Neural cell (in vitro differentiated cells): ENCODE measurements around the gene ZNF513. TPM values are rescaled to one million over a fixed set of nuclear protein-coding genes. Genes with fewer than 3 reads are reported as not detected.

Experiments
- H2AFZ ChIP-seq: fragments of 200-600, 300-800 bp; sonication (generic), shearing (Covaris generic); 2 replicates; pipeline ENCODE4 v1.6.0; 2014; ENCODE audit warnings: low read depth, mild to moderate bottlenecking, antibody characterized with exemption, low read length, moderate library complexity
- H3F3A ChIP-seq: fragments of 200-600 bp; shearing (Covaris generic); 2 replicates; pipeline ENCODE4 v1.6.1; 2016; ENCODE audit warnings: mild to moderate bottlenecking, moderate library complexity, mixed read lengths, antibody characterized with exemption, low read length; ENCODE audit not compliant: insufficient read depth, poor library complexity, severe bottlenecking
- H3K27ac ChIP-seq: fragments of 200-600, 300-800 bp; sonication (generic), shearing (Covaris generic); 2 replicates; pipeline ENCODE4 v1.5.1; 2014; ENCODE audit warnings: mild to moderate bottlenecking, low read length, moderate library complexity
- H3K27me3 ChIP-seq: fragments of 300-800, 200-600 bp; sonication (generic), shearing (Covaris generic); 2 replicates; pipeline ENCODE4 v1.6.0; 2014; ENCODE audit warnings: mild to moderate bottlenecking, low read depth, low read length, moderate library complexity; ENCODE audit not compliant: insufficient read depth
- H3K36me3 ChIP-seq: fragments of 300-800, 200-600 bp; sonication (generic), shearing (Covaris generic); 2 replicates; pipeline ENCODE4 v1.5.1; 2014; ENCODE audit warnings: mild to moderate bottlenecking, antibody characterized with exemption, low read length, moderate library complexity; ENCODE audit not compliant: insufficient read depth
- H3K4me2 ChIP-seq: fragments of 300-800, 200-600 bp; sonication (generic), shearing (Covaris generic); 2 replicates; pipeline ENCODE4 v1.6.0; 2014; ENCODE audit warnings: mild to moderate bottlenecking, low read length
- H3K4me3 ChIP-seq: fragments of 300-800, 200-600 bp; sonication (generic), shearing (Covaris generic); 2 replicates; pipeline ENCODE4 v1.5.1; 2014; ENCODE audit warnings: mild to moderate bottlenecking, low read length, moderate library complexity
- H3K79me2 ChIP-seq: fragments of 200-600 bp; shearing (Covaris generic); replicated peaks from 2 replicates; pipeline ENCODE4 v1.6.0; 2014; ENCODE audit warnings: mild to moderate bottlenecking, low read length, moderate library complexity; ENCODE audit not compliant: insufficient read depth
- H3K9ac ChIP-seq: fragments of 300-800, 200-600 bp; sonication (generic), shearing (Covaris generic); 2 replicates; pipeline ENCODE4 v1.6.1; 2016; ENCODE audit warnings: mild to moderate bottlenecking, low read length, mixed read lengths
- H3K9me2 ChIP-seq: fragments of 200-600 bp; shearing (Covaris generic); 2 replicates; pipeline ENCODE4 v1.6.1; 2016; ENCODE audit warnings: mild to moderate bottlenecking, low read length, mixed read lengths; ENCODE audit not compliant: insufficient read depth
- H3K9me3 ChIP-seq: fragments of 200-600, 300-800 bp; sonication (generic), shearing (Covaris generic); 2 replicates; pipeline ENCODE4 v1.6.1; 2016; ENCODE audit warnings: mild to moderate bottlenecking, mixed run types, low read length, moderate library complexity, mixed read lengths
- H4K20me1 ChIP-seq: fragments of 200-600 bp; shearing (Covaris generic); 2 replicates; pipeline ENCODE4 v1.6.1; 2016; ENCODE audit warnings: mild to moderate bottlenecking, mixed run types; ENCODE audit not compliant: insufficient read depth
- EP300 ChIP-seq: fragments of 450-650 bp; conservative IDR thresholded peaks from 2 replicates; pipeline ENCODE4 v1.6.1; 2014; ENCODE audit warnings: antibody characterized with exemption, mild to moderate bottlenecking, moderate library complexity; ENCODE audit not compliant: poor library complexity, severe bottlenecking
- EZH2 ChIP-seq: fragments of 200-600, 300-800 bp; shearing (Covaris generic), sonication (generic); IDR thresholded peaks from 2 replicates; pipeline ENCODE4 v1.6.1; 2014; ENCODE audit warnings: antibody characterized with exemption, low read length, borderline replicate concordance, mild to moderate bottlenecking; ENCODE audit not compliant: insufficient read depth, poor library complexity, severe bottlenecking
- MXI1 ChIP-seq: fragments of 450-650 bp; conservative IDR thresholded peaks from 2 replicates; pipeline ENCODE4 v1.6.1; 2014; ENCODE audit warnings: antibody characterized with exemption, mild to moderate bottlenecking; ENCODE audit not compliant: poor library complexity, severe bottlenecking
- POLR2AphosphoS5 ChIP-seq: IDR thresholded peaks from 2 replicates; pipeline ENCODE4 v1.6.1; 2012
- RAD21 ChIP-seq: fragments of 450-650 bp; conservative IDR thresholded peaks from 2 replicates; pipeline ENCODE4 v1.6.1; 2014; ENCODE audit warnings: antibody characterized with exemption, mild to moderate bottlenecking, moderate library complexity
- SMC3 ChIP-seq: fragments of 450-650 bp; conservative IDR thresholded peaks from 2 replicates; pipeline ENCODE4 v1.6.1; 2014; ENCODE audit warnings: antibody characterized with exemption, mild to moderate bottlenecking, moderate library complexity; ENCODE audit not compliant: poor library complexity
- TAF1 ChIP-seq: IDR thresholded peaks from 2 replicates; pipeline ENCODE4 v1.6.1; 2012; ENCODE audit warnings: low read depth
- polyA plus RNA-seq: library from polyadenylated mRNA; depleted of rRNA; stranded (reverse); fragments of >200 nt; gene quantifications from 2 replicates; pipeline ENCODE4 v1.2.3, GENCODE V29; 2014
- TF ChIP-seq, protein P1 (sequence below): fragments of 450-650 bp; IDR thresholded peaks from 2 replicates; pipeline ENCODE4 v1.5.1; 2014; ENCODE audit warnings: antibody characterized with exemption, mild to moderate bottlenecking, moderate library complexity; ENCODE audit not compliant: poor library complexity, severe bottlenecking
- TF ChIP-seq, protein P2 (sequence below): IDR thresholded peaks from 2 replicates; pipeline ENCODE4 v1.6.1; 2012; ENCODE audit warnings: borderline replicate concordance

Gene ZNF513
- polyA plus RNA-seq, 1 donor from 2014 or later, result 40.5 TPM

DNA sequence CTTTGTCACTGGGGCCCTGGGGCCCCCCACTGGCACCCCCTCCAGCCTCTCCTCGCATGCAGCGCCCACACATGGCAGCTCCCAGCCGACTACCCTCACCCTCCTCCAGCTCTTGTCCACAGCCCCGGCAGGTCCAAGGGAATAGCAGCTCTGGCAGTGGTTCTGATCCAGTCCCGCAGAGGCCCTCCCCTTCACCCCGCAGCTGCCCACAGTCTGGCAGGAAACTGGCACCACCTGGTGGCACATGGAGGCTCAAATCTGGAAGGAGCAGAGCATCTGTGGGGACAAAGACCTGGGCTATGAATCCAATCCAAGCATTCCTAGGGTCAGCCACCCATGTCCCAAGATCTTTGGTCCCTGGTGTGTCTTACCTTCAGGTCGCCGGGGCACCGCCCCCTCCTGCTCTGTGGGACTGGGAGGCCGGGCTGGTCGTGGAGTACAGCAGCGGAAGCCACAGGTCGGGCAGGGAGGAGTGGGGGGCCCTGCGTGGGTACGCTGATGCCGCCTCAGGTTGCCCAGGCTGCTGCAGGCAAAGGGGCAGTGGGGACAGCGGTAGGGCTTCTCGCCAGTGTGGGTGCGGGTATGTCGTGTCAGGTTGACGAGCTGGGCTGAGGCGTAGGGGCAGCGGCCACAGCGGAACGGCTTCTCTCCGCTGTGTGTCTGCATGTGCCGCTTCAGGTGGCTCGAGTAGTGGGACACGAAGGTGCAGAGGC, 2.3 kb downstream of the ZNF513 start:
- H3K4me3 ChIP-seq, result peak overlapping the region; percentile 72
- no peaks in the 10 kb centered on the region for H3K9me2 ChIP-seq
- no peaks in the 10 kb centered on the region for H3K9me3 ChIP-seq
- H2AFZ ChIP-seq, result no peak overlapping the region
- no peaks in the 10 kb centered on the region for H3K36me3 ChIP-seq
- peaks cover 12% of the 10 kb centered on the region for H3K79me2 ChIP-seq
- TF ChIP-seq EZH2 (no peak), POLR2AphosphoS5 (no peak), RAD21 (no peak), EP300 (no peak), MXI1 (no peak), TAF1 (no peak), SMC3 (no peak)
- TF ChIP-seq, protein P1, sequence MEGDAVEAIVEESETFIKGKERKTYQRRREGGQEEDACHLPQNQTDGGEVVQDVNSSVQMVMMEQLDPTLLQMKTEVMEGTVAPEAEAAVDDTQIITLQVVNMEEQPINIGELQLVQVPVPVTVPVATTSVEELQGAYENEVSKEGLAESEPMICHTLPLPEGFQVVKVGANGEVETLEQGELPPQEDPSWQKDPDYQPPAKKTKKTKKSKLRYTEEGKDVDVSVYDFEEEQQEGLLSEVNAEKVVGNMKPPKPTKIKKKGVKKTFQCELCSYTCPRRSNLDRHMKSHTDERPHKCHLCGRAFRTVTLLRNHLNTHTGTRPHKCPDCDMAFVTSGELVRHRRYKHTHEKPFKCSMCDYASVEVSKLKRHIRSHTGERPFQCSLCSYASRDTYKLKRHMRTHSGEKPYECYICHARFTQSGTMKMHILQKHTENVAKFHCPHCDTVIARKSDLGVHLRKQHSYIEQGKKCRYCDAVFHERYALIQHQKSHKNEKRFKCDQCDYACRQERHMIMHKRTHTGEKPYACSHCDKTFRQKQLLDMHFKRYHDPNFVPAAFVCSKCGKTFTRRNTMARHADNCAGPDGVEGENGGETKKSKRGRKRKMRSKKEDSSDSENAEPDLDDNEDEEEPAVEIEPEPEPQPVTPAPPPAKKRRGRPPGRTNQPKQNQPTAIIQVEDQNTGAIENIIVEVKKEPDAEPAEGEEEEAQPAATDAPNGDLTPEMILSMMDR, result no peak
- TF ChIP-seq, protein P2, sequence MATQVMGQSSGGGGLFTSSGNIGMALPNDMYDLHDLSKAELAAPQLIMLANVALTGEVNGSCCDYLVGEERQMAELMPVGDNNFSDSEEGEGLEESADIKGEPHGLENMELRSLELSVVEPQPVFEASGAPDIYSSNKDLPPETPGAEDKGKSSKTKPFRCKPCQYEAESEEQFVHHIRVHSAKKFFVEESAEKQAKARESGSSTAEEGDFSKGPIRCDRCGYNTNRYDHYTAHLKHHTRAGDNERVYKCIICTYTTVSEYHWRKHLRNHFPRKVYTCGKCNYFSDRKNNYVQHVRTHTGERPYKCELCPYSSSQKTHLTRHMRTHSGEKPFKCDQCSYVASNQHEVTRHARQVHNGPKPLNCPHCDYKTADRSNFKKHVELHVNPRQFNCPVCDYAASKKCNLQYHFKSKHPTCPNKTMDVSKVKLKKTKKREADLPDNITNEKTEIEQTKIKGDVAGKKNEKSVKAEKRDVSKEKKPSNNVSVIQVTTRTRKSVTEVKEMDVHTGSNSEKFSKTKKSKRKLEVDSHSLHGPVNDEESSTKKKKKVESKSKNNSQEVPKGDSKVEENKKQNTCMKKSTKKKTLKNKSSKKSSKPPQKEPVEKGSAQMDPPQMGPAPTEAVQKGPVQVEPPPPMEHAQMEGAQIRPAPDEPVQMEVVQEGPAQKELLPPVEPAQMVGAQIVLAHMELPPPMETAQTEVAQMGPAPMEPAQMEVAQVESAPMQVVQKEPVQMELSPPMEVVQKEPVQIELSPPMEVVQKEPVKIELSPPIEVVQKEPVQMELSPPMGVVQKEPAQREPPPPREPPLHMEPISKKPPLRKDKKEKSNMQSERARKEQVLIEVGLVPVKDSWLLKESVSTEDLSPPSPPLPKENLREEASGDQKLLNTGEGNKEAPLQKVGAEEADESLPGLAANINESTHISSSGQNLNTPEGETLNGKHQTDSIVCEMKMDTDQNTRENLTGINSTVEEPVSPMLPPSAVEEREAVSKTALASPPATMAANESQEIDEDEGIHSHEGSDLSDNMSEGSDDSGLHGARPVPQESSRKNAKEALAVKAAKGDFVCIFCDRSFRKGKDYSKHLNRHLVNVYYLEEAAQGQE, result no peak
- H3K27ac ChIP-seq, result no peak overlapping the region
- H3K9ac ChIP-seq, result no peak overlapping the region
- H3F3A ChIP-seq, result no peaks in the 10 kb centered on the region
- no peaks in the 10 kb centered on the region for H3K27me3 ChIP-seq
- H3K4me2 ChIP-seq, result no peak overlapping the region
- no peaks in the 10 kb centered on the region for H4K20me1 ChIP-seq

DNA sequence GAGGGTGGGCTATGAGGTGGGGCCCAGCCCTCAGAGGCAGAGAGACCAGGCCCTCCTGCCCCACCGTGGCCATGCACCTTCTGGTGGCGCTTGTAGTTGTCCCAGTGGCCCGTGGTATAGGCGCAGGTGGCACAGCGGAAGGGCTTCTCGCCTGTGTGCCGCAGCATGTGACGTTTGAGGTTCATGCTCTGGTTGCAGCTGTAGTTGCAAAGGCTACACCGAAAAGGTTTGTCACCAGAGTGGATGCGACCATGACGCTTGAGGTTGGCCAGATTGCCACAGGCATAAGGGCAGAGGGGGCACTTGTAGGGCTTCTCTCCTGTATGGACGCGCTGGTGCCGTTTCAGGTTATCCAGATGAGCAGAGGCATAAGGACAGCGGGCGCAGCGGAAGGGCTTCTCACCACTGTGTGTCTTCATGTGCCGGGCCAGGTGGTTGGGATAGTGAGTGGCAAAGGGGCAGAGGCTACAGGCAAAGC, 2.9 kb downstream of the ZNF513 start:
- Histone ChIP-seq H3K4me2 (no peak overlapping the region), H3F3A (no peaks in the 10 kb centered on the region), H3K9me3 (no peaks in the 10 kb centered on the region), H3K27ac (no peak overlapping the region), H4K20me1 (no peaks in the 10 kb centered on the region), H3K4me3 (no peak overlapping the region), H3K79me2 (peaks cover 12% of the 10 kb centered on the region), H3K9ac (no peak overlapping the region), H2AFZ (no peak overlapping the region), H3K9me2 (no peaks in the 10 kb centered on the region), H3K36me3 (no peaks in the 10 kb centered on the region), H3K27me3 (no peaks in the 10 kb centered on the region)
- TF ChIP-seq, protein P1, result no peak
- TF ChIP-seq SMC3 (no peak), TAF1 (no peak), POLR2AphosphoS5 (no peak), RAD21 (no peak), EZH2 (no peak), EP300 (no peak), MXI1 (no peak)
- TF ChIP-seq, protein P2, result no peak
